HG03457 (cell line): Measurements from ENCODE around the gene RNF182.
"Not testable (repeated sequence)": the region's sequence is repeated elsewhere in the genome, so short reads cannot be mapped to it uniquely, and the experiment has no call there.

Experiments used
- ATAC-seq: cut with Tn5 transposase; IDR thresholded peaks from one replicate; pipeline ENCODE4 v1.9.1; 2021; ENCODE audit warnings: moderate number of reproducible peaks; ENCODE audit not compliant: unreplicated experiment

RNF182 gene, protein sequence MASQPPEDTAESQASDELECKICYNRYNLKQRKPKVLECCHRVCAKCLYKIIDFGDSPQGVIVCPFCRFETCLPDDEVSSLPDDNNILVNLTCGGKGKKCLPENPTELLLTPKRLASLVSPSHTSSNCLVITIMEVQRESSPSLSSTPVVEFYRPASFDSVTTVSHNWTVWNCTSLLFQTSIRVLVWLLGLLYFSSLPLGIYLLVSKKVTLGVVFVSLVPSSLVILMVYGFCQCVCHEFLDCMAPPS

DNA sequence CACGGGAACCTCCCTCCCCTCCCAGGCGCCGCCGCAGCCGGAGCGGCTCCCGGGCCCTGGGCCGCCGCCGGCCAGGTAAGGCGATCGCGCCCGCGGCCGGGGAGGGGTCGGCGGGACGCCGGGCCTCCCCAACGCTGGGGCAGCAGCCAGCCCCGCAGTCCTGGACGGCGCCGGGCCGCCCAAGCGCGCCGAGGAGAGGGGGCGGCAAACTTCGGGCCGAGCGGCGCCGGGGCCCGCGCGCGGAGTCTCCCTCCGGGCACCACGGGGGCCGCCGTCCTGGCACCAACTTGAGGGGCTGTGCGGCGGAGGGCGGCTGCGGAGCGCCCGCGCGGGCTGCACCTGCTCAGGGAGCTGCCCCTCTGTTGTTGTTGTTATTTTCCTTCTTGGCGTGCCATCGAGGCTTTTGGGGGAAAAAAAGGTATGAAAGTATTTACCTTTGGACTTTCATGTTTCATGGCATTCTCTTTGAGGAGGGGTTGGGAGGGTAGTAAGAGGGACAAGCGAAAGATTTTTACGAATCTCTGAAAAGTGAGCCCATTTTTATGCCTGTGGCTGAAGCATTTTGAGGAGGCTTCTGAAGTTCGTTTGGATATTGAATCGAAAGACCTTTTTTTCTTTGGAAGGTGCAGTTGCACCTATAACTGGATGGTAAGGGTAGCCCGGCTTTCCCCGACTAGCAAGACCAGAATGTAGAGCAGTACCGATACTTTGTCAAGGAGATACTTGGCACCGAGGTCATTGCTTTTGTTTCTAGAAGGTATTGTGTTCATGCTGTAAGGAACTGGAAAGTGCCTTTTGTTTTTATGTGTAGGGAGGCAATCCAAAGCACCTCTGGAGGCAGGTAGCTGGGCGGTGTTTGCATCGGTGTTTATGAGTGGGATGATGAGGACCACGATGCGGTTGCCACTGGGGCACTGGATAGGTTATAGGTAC, at the start of gene RNF182:
RNF182 (plus strand) TSS at position 4 of the 933 bp plus-strand sequence. CDS start 52,168 bp downstream, outside the sequence.
- ATAC-seq: no peak

DNA sequence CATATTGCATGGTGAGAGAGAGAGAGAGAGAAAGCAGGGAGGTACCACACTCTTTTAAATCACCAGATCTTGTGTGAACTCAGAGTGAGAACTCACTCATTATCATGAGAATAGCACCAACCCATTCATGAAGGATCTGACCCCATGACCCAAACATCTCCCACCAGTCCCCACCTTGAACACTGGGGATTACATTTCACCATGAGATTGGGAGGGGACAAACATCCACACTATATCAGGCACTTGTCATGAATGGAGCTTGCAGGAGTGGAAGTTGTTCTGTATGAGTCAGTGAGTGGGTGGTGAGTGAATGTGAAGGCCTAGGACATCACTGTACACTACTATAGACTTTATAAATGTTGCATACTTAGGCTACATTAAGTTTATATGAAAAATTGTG, 47.7 kb upstream of the RNF182 start:
- ATAC-seq: no peak

DNA sequence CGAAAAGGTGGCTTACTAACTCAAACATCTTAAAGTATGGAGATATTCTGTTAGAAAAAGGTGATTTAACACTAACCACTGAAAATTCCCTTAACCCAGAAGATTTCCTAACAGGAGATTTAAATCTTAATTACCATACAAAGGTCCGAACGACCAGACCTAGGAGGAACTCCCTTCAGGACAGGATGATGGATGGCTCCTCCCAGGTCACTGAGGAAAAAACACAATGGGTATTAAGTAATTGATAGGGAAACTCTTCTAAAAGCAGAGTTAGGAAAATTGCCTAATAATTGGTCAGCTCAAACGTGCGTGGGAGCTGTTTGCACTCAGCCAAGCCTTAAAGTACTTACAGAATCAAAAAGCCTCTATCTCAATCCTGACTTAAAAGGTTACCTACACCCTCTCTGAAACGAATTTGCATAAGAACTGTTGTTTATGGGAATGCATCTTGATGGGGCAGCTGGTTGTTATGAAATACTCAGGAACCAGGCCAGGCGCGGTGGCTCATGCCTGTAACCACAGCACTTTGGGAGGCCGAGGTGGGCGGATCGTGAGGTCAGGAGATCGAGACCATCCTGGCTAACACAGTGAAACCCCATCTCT, 44.6 kb upstream of the RNF182 start:
- ATAC-seq: not testable (repeated sequence)

DNA sequence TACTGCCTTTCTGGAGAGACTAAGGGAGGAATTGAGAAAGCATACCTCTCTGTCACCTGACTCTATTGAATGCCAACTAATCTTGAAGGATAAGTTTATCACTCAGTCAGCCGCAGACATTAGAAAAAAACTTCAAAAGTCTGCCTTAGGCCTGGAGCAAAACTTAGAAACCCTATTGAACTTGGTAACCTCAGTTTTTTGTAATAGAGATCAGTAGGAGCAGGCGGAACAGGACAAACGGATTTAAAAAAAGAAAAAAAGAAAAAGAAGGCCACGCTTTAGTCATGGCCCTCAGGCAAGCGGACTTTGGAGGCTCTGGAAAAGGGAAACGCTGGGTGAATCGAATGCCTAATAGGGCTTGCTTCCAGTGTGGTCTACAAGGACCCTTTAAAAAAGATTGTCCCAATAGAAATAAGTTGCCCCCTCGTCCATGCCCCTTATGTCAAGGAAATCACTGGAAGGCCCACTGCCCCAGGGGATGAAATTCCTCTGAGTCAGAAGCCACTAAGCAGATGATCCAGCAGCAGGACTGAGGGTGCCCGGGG, 43.1 kb upstream of the RNF182 start:
- ATAC-seq: no peak

DNA sequence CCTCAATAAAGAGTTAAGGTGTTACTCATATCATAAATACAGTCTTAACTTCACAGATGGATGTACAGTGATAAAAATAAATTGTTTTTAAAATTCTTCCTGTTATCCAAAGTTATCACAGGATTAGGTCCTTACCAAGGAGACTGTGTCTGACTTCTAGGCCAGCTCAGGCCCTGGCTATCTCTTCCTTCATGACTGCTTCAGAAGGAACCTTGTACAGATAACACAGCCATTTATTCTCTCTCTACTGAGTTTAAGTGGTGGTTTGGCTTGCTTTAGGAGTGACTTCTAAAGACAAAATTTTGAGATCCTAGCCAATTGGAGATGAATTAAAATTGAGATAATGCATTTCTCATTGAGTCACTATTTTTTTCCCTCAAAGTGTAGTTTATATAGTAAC, 40.8 kb upstream of the RNF182 start:
- ATAC-seq: no peak

DNA sequence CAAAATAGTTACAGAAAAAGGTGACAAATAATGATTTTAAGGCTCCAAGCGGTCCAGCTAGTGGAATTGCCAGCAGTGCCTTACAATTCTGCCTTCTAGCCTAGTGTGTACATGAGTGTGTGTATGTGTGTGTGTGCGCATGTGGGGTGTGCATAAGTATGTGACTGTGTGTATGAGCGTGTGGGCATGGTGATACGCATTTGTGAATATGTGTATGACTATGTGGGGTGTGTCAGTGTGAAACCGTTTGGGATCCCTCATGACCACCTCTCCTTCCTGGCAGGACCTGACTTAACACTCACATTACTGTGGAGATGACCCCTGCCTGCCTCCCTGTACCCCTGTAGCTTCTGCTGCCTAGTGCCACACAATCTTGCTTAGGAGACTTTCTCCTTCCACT, 40.4 kb upstream of the RNF182 start:
- no peak for ATAC-seq

DNA sequence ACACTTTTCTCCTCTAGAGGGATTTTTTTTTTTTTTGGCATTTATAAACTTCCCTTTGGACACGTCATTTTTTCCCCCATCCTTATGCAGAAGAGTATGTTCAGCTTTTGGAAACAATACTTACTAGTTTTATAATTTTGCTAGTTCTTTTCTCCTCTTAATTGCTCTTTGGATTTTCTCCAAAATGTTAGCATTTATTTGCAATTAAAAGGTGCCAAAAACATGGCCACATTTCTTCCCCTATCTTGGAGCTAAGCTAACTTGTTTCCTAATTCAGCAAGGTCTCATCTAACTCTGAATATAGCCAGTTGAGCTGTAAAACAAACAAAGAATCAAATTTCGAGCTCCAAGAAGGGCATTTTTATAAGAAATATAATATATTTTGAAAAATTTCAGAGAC, 39.2 kb upstream of the RNF182 start:
- no peak for ATAC-seq

DNA sequence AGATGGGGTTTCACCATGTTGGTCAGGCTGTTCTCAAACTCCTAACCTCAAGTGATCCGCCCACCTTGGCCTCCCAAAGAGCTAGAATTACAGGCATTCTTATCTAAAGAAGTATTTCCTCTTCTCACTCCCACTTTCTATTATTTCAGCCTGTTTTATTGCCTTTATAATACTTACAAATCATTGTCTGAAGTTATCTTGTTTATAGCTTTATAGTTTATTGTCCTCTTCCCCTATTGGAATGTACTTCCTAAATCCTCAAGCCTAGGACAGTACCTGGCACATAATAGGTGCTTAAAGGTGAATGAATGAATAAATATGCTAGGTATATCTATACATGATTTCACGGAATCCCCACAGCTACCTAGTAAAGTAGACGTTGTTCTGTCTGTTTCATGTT, 37.8 kb upstream of the RNF182 start:
- no peak for ATAC-seq

DNA sequence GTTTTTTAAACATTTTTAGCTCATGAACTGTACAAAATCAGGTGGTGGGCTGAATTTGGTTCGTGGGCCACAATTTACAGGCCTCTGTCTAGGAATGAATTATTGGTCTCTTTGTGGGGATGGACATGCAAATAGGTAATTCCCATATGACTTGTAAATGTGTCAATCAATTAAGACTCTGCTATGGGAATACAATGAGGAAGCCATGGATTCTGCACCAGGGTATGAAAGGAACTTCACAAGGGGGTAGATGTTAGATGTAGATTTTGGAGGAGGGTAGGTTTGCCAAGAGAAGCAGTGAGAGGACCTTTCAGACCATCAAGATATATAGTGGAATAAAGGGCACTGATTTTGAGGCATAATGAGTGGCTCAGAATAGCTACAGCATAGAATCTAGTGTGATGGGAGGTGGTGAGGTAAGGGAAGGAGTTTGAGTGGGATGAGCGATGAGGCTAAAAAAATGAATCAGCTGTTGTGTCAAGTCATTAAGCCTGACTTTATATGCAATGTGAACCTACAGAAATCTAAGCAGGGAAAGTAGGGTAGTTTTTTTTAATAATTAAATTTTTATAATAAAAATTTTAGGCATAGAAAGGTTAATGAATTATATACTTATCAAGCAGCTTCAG, 32.6 kb upstream of the RNF182 start:
- no peak for ATAC-seq

DNA sequence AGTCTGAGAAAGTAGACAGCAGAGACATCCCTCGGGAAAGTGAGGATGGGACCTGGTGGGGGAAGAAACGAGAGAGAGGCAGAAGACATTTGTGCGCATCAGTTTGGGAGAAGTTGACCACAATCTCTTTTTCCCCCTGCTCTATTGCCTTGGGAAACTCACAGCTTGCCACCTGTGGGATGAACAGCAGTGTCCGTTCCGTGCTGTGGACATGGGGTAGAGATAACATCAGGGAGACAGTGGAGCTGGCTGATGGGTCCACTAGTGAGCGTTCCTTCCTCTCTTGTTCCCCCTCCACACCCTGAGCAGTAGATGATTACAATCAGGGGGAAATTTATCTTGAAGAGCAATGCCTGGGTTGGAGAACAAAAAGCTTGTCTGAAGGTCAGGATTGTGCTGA, 21.8 kb upstream of the RNF182 start:
- ATAC-seq: no peak

DNA sequence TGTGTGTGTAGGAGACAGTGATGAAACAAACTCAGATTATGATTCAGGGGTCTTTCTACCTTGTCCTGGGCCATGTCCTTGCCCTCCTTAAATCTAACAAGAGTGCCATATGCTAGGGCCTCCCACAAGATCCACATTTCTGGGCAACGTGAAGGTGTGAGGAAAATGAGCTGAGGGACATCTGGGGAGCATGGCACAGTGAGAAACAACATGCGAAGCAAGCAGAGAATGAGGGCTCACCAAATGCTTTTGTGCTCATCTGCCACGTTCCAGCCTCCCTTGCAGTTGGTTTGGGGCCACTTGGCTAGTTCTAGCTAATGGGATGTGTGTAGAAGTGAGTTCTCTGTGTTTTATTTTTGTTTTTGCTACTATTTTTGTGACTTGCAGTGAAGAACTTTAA, 21.4 kb upstream of the RNF182 start:
- ATAC-seq: no peak

DNA sequence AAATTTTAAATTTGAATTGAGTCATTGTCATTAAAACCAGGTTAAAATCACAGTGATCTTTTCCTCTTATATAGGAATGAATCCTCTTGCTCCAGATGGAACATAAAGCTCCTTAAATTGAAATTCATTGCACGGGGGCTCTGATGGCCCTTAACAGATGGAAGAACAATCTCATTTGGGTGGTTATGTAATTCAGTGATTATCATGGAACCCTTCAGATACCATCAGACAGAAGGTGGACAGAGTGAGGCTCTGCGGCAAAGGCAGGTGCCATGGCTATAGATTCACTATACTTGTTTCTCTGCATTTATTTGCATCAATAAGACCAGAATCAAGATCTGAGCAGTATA, 17.8 kb upstream of the RNF182 start:
- no peak for ATAC-seq

DNA sequence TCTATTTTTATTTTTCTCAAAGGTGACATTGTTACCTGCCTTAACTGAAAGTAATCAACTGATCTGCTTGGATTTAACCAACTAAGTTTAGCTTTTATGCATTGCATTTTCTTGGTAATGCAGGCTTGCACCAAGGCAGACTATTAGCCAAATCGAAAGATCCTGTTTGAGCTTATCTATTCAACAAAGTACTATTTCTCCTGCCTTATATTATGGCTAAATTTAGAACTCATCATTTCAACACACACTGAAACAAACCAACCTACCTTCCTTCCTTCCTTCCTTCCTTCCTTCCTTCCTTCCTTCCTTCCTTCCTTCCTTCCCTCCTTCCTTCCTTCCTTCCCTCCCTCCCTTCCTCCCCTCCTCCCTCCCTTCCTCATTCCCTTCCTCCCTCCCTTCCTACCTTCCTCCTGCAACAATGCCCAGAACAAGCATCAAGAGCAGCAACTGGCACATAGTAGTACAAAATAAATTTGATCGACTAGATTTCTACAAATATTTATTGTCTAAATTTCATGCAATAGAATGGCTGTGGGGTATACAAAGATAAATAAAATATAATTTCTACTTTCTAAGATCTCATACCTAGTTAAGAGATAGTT, 17.0 kb upstream of the RNF182 start:
- ATAC-seq: no peak

DNA sequence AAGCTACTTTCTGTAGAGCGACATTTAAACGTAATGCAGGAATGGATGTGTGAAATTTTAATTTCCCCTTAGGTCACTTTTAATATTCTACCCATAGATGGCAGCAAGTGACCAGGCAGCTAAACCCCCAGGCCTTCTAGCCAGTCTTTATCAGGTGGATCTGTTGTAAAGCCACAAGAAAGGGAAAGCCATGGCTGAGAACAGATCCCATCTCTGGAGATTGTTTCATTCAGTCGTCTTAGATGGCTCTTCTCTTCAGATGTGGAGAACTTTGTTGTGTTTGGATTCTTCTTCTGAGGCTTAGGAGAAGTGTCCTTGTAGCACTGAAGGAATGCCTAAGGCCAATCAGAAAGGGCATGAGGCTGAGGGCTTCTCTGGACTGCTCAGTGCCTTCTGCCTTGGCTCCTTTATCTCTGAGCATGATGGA, 15.8 kb upstream of the RNF182 start:
- ATAC-seq: no peak

DNA sequence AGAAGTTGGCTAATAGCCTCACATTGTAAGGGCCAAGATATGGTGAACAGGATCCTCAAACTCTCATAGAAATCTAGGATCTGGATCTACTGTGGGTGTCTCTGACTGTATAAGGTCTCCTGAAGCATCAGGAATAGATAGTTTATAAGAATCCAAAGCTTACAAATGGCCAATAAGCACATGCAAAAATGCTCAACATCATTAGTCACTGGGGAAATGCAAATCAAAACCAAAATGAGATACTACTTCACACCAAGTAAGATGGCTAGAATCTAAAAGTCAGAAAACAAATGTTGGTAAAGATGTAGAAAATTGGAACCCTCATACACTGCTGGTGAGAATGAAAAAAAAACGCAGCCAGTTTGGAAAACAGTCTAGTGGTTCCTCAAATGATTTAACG, 14.3 kb upstream of the RNF182 start:
- no peak for ATAC-seq

DNA sequence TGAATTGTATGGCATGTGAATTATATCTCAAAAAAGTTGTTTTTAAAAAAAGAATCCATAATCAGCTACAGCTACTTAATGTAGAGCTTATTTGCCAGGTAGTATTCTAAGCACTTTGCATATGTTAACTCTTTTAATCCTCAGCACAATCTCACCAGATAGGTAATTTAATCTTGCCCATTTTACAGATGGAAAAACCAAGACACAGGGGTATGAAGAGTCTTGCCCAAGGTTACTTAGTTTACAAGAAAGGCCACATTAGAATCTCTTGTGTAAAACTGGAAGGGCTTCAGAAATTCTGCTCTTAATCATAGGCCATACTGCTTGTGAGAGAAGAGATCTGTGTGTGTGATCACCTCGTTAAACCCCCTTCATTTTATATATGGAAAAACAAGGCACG, 13.4 kb upstream of the RNF182 start:
- ATAC-seq: no peak

DNA sequence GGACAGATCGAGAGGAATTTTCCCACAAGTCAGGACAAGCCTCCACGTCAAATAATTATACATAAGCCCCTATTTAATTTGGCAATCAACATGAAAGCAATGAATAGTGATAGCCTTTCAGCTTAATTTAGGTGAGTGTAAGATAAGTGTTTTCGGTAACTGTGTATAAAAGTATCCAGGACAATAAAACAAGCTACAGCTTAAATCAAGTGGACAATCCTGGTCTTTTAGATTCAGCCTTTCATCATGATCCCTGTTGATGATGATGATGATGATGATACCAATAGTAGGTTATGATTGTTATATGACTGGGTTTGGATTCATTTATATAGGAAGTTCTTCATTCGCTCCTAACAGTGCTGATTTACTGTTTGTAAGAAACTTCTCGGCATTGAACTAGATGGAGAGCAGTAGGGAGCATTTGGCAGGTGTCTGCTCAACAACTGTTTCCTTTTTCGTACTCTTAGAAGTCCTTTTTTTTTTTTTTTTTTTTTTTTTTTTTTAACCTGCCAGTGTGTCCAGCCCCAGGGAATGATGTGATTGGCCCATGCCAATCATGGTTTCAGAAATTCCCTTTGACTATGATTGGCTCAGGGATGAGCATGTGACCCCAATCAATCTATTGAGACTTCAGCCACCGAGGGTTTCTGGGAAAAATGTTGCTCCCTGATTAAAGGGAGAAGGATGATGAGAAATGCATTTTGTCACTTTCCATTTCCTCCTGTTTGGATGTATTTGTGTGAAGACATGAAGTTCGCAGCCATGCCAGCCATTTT, 11.3 kb upstream of the RNF182 start:
- ATAC-seq: no peak

DNA sequence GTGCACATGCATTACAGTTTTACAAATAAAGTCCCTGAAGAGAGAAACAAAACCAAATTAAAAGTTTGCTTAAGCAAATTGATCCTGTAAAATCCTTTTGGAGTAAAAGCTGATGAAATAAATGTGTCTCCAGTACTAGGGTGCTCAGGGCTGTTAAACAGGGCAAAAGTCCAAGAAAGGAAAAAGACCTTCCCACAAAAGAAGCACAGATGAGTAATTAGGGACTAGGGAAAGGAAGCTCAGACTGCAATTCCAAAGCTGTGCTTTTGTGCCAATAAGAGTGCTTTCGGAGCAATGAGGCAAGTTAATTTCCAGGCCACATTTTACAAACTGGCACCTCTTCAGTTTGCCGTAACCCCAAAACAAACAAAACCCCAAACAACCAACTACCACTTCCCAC, 10.4 kb upstream of the RNF182 start:
- no peak for ATAC-seq

DNA sequence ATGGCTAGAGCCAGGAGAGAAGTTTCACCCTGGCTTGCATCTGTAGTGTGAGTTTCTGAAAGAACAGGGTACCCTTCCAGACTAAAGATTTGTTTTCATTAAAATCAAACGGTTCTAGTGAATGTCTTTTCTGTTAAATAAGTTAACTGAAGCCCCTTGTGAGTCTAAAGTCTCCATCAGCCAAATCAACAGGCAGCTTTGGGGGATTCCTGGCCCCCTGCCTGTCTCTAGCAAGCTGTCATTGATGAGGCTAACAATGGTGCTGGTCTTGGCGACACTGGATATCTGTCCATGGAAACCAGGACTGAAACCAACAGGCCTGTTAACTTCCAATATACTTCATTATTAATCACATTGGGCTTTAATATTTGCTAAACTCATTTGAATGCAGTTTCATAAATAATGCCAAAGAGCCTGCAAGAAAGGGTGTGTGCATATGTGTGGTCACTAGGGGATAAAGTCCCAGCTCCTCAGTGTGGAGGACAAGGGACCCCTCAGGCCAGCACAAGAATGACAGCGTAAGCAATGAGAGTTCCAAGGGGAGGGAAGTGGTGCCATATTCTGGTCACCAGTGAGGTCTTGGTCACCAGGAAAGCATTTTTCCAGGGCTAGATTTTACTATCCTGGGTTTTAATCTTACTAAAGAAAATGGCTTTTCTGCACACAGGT, 9.1 kb upstream of the RNF182 start:
- ATAC-seq: no peak
